K562 (cell line): ENCODE results near the gene RAB1B. TPM values are rescaled to one million over a fixed set of nuclear protein-coding genes. Genes with fewer than 3 reads are reported as not detected.

Experiments
- ATAC-seq: fragments of 200-7000 bp; cut with Tn5 transposase; 3 replicates; pipeline ENCODE4 v1.9.1; 2020; ENCODE audit warnings: moderate library complexity
- BruUV-seq: library from RNA; stranded (reverse); fragments of 400-500 nt; replicated peaks from 2 replicates; lab custom pipeline; 2021; lab: Mats Ljungman, UMichigan
- CTCF ChIA-PET: fragments of 300-600 bp; formaldehyde crosslinking; extraction: SDS; loops from one replicate; lab custom pipeline; 2021; ENCODE audit warnings: low intra/inter-chr PET ratio; lab: Yijun Ruan, JAX
- POLR2A ChIA-PET: fragments of 300-600, 350-650 bp; sonication (Branson Sonifier 250); formaldehyde crosslinking; extraction: SDS; loops from one replicate; lab custom pipeline; 2021; ENCODE audit warnings: antibody characterized with exemption, inconsistent platforms; lab: Yijun Ruan, JAX
- DNase-seq, 4 experiments: peaks; one replicate each; pipeline versions ENCODE4 v3.0.0 to v3.0.0-alpha.2; 2011 to 2018; ENCODE audit warnings: low spot score in 3 of 4, mixed read lengths in 3 of 4; ENCODE audit errors: extremely low read depth in 1 of 4
- FAIRE-seq: peaks from 2 replicates; lab custom pipeline; 2011; peaks lifted over from hg19 to GRCh38; lab: Jason Lieb, UNC
- H2AFZ ChIP-seq: 2 replicates; pipeline ENCODE4 v1.6.0; 2011; ENCODE audit warnings: low read depth, low read length, control low read depth, inconsistent platforms
- H3K27ac ChIP-seq: fragments of 200-600 bp; 3 replicates; pipeline ENCODE4 v1.8.0; 2011; ENCODE audit warnings: low read depth, mild to moderate bottlenecking, control low read depth, inconsistent platforms, low read length, moderate library complexity, mixed read lengths; ENCODE audit errors: extremely low read depth
- H3K27me3 ChIP-seq, 2 experiments: fragments of 300-600 bp in 1 of 2; 2 replicates in 1 of 2; 3 replicates in 1 of 2; pipeline versions ENCODE4 v1.6.0 to v1.8.0; 2011; ENCODE audit warnings: inconsistent platforms in 2 of 2, low read length in 2 of 2, mild to moderate bottlenecking in 1 of 2, mixed read lengths in 1 of 2, moderate library complexity in 1 of 2; ENCODE audit not compliant: control insufficient read depth in 2 of 2, insufficient read depth in 2 of 2
- H3K36me3 ChIP-seq: fragments of 300-600 bp; 3 replicates; pipeline ENCODE4 v1.8.0; 2011; ENCODE audit warnings: mild to moderate bottlenecking, low read length, inconsistent platforms; ENCODE audit not compliant: control insufficient read depth, insufficient read depth
- H3K4me1 ChIP-seq, 2 experiments: fragments of 200-600 bp in 1 of 2; replicated peaks in 1 of 2; 2 replicates in 1 of 2; 3 replicates in 1 of 2; pipeline versions ENCODE4 v1.5.1 to v1.8.0; 2011; ENCODE audit warnings: inconsistent platforms in 2 of 2, low read length in 2 of 2, mild to moderate bottlenecking in 1 of 2, mixed read lengths in 1 of 2, moderate library complexity in 1 of 2; ENCODE audit not compliant: control insufficient read depth in 2 of 2, insufficient read depth in 2 of 2
- H3K4me2 ChIP-seq: 2 replicates; pipeline ENCODE4 v1.6.1; 2011; ENCODE audit warnings: low read length, control low read depth, inconsistent platforms, mixed read lengths; ENCODE audit not compliant: insufficient read depth
- H3K4me3 ChIP-seq: fragments of 200-600 bp; sonication (generic), shearing (Covaris generic); 2 replicates; pipeline ENCODE4 v1.5.1; 2016; ENCODE audit warnings: control low read depth, inconsistent platforms
- H3K79me2 ChIP-seq: fragments of 200-600 bp; 3 replicates; pipeline ENCODE4 v1.8.0; 2011; ENCODE audit warnings: low read length, inconsistent platforms; ENCODE audit not compliant: control insufficient read depth, insufficient read depth
- H3K9ac ChIP-seq, 2 experiments: 2 replicates each; pipeline versions ENCODE4 v1.6.0 to v1.6.1; 2011; ENCODE audit warnings: low read depth in 2 of 2, low read length in 2 of 2, control low read depth in 1 of 2, inconsistent platforms in 1 of 2, mild to moderate bottlenecking in 1 of 2, mixed read lengths in 1 of 2; ENCODE audit not compliant: insufficient read depth in 1 of 2
- H3K9me1 ChIP-seq: one replicate; pipeline ENCODE4 v1.6.0; 2011; ENCODE audit warnings: inconsistent platforms, mild to moderate bottlenecking, low read length, moderate library complexity; ENCODE audit not compliant: control insufficient read depth, insufficient read depth
- H3K9me3 ChIP-seq: replicated peaks from 2 replicates; pipeline ENCODE4 v1.5.1; 2011; ENCODE audit warnings: low read depth, low read length, inconsistent platforms; ENCODE audit not compliant: control insufficient read depth, insufficient read depth
- H4K20me1 ChIP-seq: replicated peaks from 2 replicates; pipeline ENCODE4 v1.6.1; 2011; ENCODE audit warnings: low read length, inconsistent platforms, mixed read lengths; ENCODE audit not compliant: control insufficient read depth, insufficient read depth
- GATAD2B ChIP-seq: fragments of 450-650 bp; IDR thresholded peaks from 2 replicates; pipeline ENCODE4 v1.6.1; 2017; ENCODE audit warnings: mild to moderate bottlenecking, borderline replicate concordance
- GTF2E2 ChIP-seq: fragments of 200-800 bp; sonication (Bioruptor generic); IDR thresholded peaks from 2 replicates; pipeline ENCODE4 v1.6.1; 2016; ENCODE audit warnings: missing genetic modification characterization, missing compliant biosample characterization
- HDAC1 ChIP-seq, 2 experiments: fragments of 450-650 bp; IDR thresholded peaks; 2 replicates each; pipeline ENCODE4 v1.6.1; 2016 to 2017; ENCODE audit warnings: inconsistent platforms in 1 of 2, mild to moderate bottlenecking in 1 of 2, moderate library complexity in 1 of 2
- KAT7 ChIP-seq: sonication (generic); formaldehyde crosslinking; IDR thresholded peaks from 2 replicates; pipeline ENCODE4 v1.8.0; 2022; ENCODE audit warnings: missing genetic modification reagents, mild to moderate bottlenecking, borderline replicate concordance
- KDM2B ChIP-seq: fragments of 250-450 bp; sonication (Bioruptor Pico); IDR thresholded peaks from 2 replicates; pipeline ENCODE4 v1.8.0; 2021; ENCODE audit warnings: mild to moderate bottlenecking, moderate library complexity
- NR2C1 ChIP-seq, 2 experiments: fragments of 450-650 bp; IDR thresholded peaks; 2 replicates each; pipeline ENCODE4 v1.6.1; 2017; ENCODE audit warnings: mild to moderate bottlenecking in 2 of 2, antibody characterized with exemption in 1 of 2, inconsistent platforms in 1 of 2, missing compliant biosample characterization in 1 of 2, missing genetic modification characterization in 1 of 2
- NR2C2 ChIP-seq, 2 experiments: fragments of 200-800 bp in 1 of 2; sonication (Bioruptor generic) in 1 of 2; sonication (generic) in 1 of 2; formaldehyde crosslinking in 1 of 2; IDR thresholded peaks; 2 replicates each; pipeline versions ENCODE4 v1.6.1 to v1.8.0; 2016 to 2022; ENCODE audit warnings: mild to moderate bottlenecking in 1 of 2, missing compliant biosample characterization in 1 of 2, missing genetic modification characterization in 1 of 2, missing genetic modification reagents in 1 of 2
- PRDM10 ChIP-seq: fragments of 450-650 bp; IDR thresholded peaks from 2 replicates; pipeline ENCODE4 v1.6.1; 2018; ENCODE audit not compliant: partially characterized antibody
- RBFOX2 ChIP-seq: fragments of 200-400 bp; formaldehyde crosslinking; IDR thresholded peaks from 2 replicates; pipeline ENCODE4 v1.6.1; 2017; ENCODE audit warnings: low read depth, mild to moderate bottlenecking, low read length, moderate library complexity
- SAFB2 ChIP-seq: fragments of 200-400 bp; formaldehyde crosslinking; IDR thresholded peaks from 2 replicates; pipeline ENCODE4 v1.6.1; 2018; ENCODE audit warnings: borderline replicate concordance, low read length, low read depth, moderate library complexity; ENCODE audit not compliant: severe bottlenecking
- SIN3A ChIP-seq, 2 experiments: fragments of 150-350 bp in 1 of 2; IDR thresholded peaks; 2 replicates each; pipeline ENCODE4 v1.6.1; 2011 to 2016; ENCODE audit warnings: borderline replicate concordance in 2 of 2, low read depth in 2 of 2, low read length in 2 of 2, mild to moderate bottlenecking in 2 of 2, moderate library complexity in 2 of 2; ENCODE audit not compliant: control insufficient read depth in 1 of 2
- XRCC5 ChIP-seq: fragments of 200-400 bp; formaldehyde crosslinking; IDR thresholded peaks from 2 replicates; pipeline ENCODE4 v1.6.1; 2017; ENCODE audit warnings: low read depth, mild to moderate bottlenecking, low read length
- ZNF184 ChIP-seq: sonication (generic); formaldehyde crosslinking; IDR thresholded peaks from 2 replicates; pipeline ENCODE4 v1.5.0; 2020; ENCODE audit warnings: missing genetic modification reagents
- WGBS: fragments of 100-300 bp; shearing (Covaris generic); methylation state at CpG from one replicate; pipeline ENCODE4 v1.1.6; 2016; ENCODE audit warnings: low coverage, mixed read lengths; ENCODE audit not compliant: insufficient coverage; ENCODE audit errors: missing lambda C conversion rate; 5-methylcytosine and 5-hydroxymethylcytosine counted together
- in situ Hi-C: fragments of 300-500 bp; cut with MboI; formaldehyde crosslinking; loops from 4 replicates; pipeline ENCODE4 v1.15.0; 2018; ENCODE audit warnings: inconsistent platforms, mixed read lengths
- intact Hi-C: fragments of 100-400 bp; cut with micrococcal nuclease; formaldehyde crosslinking; loops from 2 replicates; pipeline ENCODE4 v1.14.2; 2022
- polyA plus RNA-seq, 8 experiments: library from polyadenylated mRNA; depleted of rRNA in 4 of 8; stranded (reverse) in 5 of 8; unstranded in 3 of 8; fragments of >200 nt; fragmentation: Nextera tagmentation in 2 of 8; fragmentation: Illumina TruSeq in 1 of 8; extraction: Ambion mirVana in 2 of 8; extraction: Trizol in 1 of 8; gene quantifications; 2 replicates each; pipeline versions ENCODE4 v1.2.1 to v1.2.3, GENCODE V29; 2011 to 2014; ENCODE audit warnings: inconsistent platforms in 1 of 8, missing spikeins in 1 of 8
- total RNA-seq, 7 experiments: library from RNA; depleted of rRNA in 6 of 7; stranded (reverse); fragments of >200 nt in 6 of 7; fragmentation: Illumina TruSeq in 2 of 7; extraction: Trizol in 2 of 7; gene quantifications; 2 replicates each; pipeline versions ENCODE4 v1.2.1 to v1.2.3, GENCODE V29; 2011 to 2021; ENCODE audit warnings: low replicate concordance in 1 of 7

The RAB1B gene
- total and polyA plus RNA-seq, 9 of the 15 experiments (the other 6 are each of a cell fraction or from before 2014, with no cell fraction given): 5.6 to 146 (median 98.6) TPM

GRCh38 chr11:66287211-66287888, 18.9 kb downstream of the RAB1B start (continued):
- no peak for TF ChIP-seq PRDM10
- TF ChIP-seq, all 486 proteins: peak for 0

GRCh38 chr11:66287889-66288670, 19.6 kb downstream of the RAB1B start:
- DNase-seq: no peak
- Histone ChIP-seq H3K4me1 (peaks cover 19 to 65% of the 10 kb centered on the region in 2 experiments), H2AFZ (peak overlapping the region; percentile 90), H3K36me3 (peaks cover 37% of the 10 kb centered on the region; the same call in 2 of the 3 replicates), H4K20me1 (peaks cover 7% of the 10 kb centered on the region), H3K9me1 (peaks cover 2% of the 10 kb centered on the region), H3K27me3 (no peaks in the 10 kb centered on the region), H3K9me3 (no peaks in the 10 kb centered on the region), H3K4me2 (peak overlapping the region; percentile 100), H3K9ac (peak overlapping the region; percentile 93 to 100), H3K79me2 (peaks cover 24% of the 10 kb centered on the region), H3K4me3 (peak overlapping the region; percentile 84), H3K27ac (peak overlapping the region; percentile 80)
- WGBS: 32% methylated on average over 20 of the region's 20 CpGs
- POLR2A ChIA-PET: interaction anchor here (0.6 to 2.6 kb wide), 15 partner anchors 8 to 1210 kb away, joined by 3 to 18 read pairs (median 4); partner anchors contain the start of genes B4GAT1, CNIH2 and RAB1B
- intact Hi-C loops: loop anchor here (2.0 kb wide), 1 partner anchor 65 kb away; no protein-coding TSS in a partner anchor
- peak; percentile 44 for FAIRE-seq
- in situ Hi-C loops: no loop called here
- no peak; the same call in 2 of the 3 replicates for ATAC-seq
- CTCF ChIA-PET: interaction anchor here (1.2 kb wide), 1 partner anchor 65 kb away, joined by 3 read pairs; no protein-coding TSS in a partner anchor
- BruUV-seq: no TSS peak
- TF ChIP-seq KDM2B (CRISPR knock-in tag) (no peak), KAT7 (CRISPR knock-in tag) (peak; percentile 29; the same call in 1 of the 2 replicates), RBFOX2 (no peak), NR2C1 (IDR thresholded peaks at IDR 0.05) (0 out of 2 replicates have a peak, but pooled peaks have one; percentile 62), NR2C1 (tag; IDR thresholded peaks at IDR 0.05) (peak; percentile 52), HDAC1 (IDR thresholded peaks at IDR 0.05) (no peak), GTF2E2 (tag) (0 out of 2 replicates have a peak, but pooled peaks have one; percentile 4), SIN3A (IDR thresholded peaks at IDR 0.05; ENCODE audit: borderline replicate concordance in 2 of 2, control insufficient read depth in 1 of 2, low read depth in 2 of 2, low read length in 2 of 2) (0 out of 4 replicates have a peak, but pooled peaks of 1 of the 2 experiments have one; percentile 17), SAFB2 (no peak), XRCC5 (no peak), GATAD2B (no peak), NR2C2 (CRISPR knock-in tag; IDR thresholded peaks at IDR 0.05) (no peak), NR2C2 (tag; IDR thresholded peaks at IDR 0.05) (peak; percentile 79; the same call in 1 of the 2 replicates), ZNF184 (CRISPR knock-in tag) (no peak)
